ENCODE measurements around the gene AOC1.
"Not testable (repeated sequence)": the region's sequence is repeated elsewhere in the genome, so short reads cannot be mapped to it uniquely, and the experiment has no call there.

AOC1 gene

GRCh38 chr7:150904011-150904909 lies 51.9 kb downstream of the AOC1 start:
- no peak overlapping the region for H3K27ac ChIP-seq
- TF ChIP-seq ZFX (IDR thresholded peaks at IDR 0.05; ENCODE audit: borderline replicate concordance) (no peak), CTCF (IDR thresholded peaks at IDR 0.05) (no peak)

- no peak overlapping the region for H3K27ac ChIP-seq
- TF ChIP-seq CTCF (IDR thresholded peaks at IDR 0.05) (no peak), ZFX (IDR thresholded peaks at IDR 0.05; ENCODE audit: borderline replicate concordance) (no peak)
Measured at GRCh38 chr7:150908173-150908572, 55.9 kb downstream of the AOC1 start.

GRCh38 chr7:150909200-150909995 lies 57.1 kb downstream of the AOC1 start:
- TF ChIP-seq CTCF (IDR thresholded peaks at IDR 0.05) (no peak), ZFX (IDR thresholded peaks at IDR 0.05; ENCODE audit: borderline replicate concordance) (no peak)
- no peak overlapping the region for H3K27ac ChIP-seq

- H3K27ac ChIP-seq: not testable (repeated sequence)
Measured at GRCh38 chr7:150910305-150910995, 58.1 kb downstream of the AOC1 start.

GRCh38 chr7:150910996-150911422 lies 58.7 kb downstream of the AOC1 start:
- no peak for TF ChIP-seq ZFX (IDR thresholded peaks at IDR 0.05; ENCODE audit: borderline replicate concordance)
- no peak for TF ChIP-seq CTCF (IDR thresholded peaks at IDR 0.05)

More at GRCh38 chr7:150910996-150911422, 58.7 kb downstream of the AOC1 start:
- no peak overlapping the region for H3K27ac ChIP-seq

All from 22Rv1 (cell line).